B cell (primary cell): ENCODE measurements around the gene RIPK1. TPM values are rescaled to one million over a fixed set of nuclear protein-coding genes. Genes with fewer than 3 reads are reported as not detected.
A peak's percentile ranks its signal among the peaks of the same experiment; 100 is the strongest.

Experiments
- ATAC-seq: fragments of 200-7000 bp; cut with Tn5 transposase; one replicate; pipeline ENCODE4 v1.10.0; 2021; ENCODE audit warnings: low read depth, mild to moderate bottlenecking, moderate number of reproducible peaks, moderate library complexity
- CTCF ChIA-PET: fragments of 350-600 bp; sonication (Branson Sonifier 250); formaldehyde crosslinking; loops from one replicate; lab custom pipeline; 2021; ENCODE audit warnings: antibody characterized with exemption, inconsistent platforms; lab: Charles Lee
- POLR2A ChIA-PET: fragments of 350-600 bp; sonication (Branson Sonifier 250); formaldehyde crosslinking; loops from one replicate; lab custom pipeline; 2021; ENCODE audit warnings: antibody characterized with exemption; lab: Charles Lee
- DNase-seq: peaks from one replicate; pipeline ENCODE4 v3.0.0; 2013
- H2AFZ ChIP-seq: 2 replicates; pipeline ENCODE4 v1.6.1; 2012; ENCODE audit warnings: mild to moderate bottlenecking, low read depth, low read length; ENCODE audit not compliant: insufficient read depth, poor library complexity, severe bottlenecking
- H3K27ac ChIP-seq, 2 donors: 1 replicate in 1 of 2; 2 replicates in 1 of 2; pipeline ENCODE4 v1.5.1; 2012 to 2013; ENCODE audit warnings: low read length in 2 of 2, mild to moderate bottlenecking in 2 of 2, moderate library complexity in 1 of 2
- H3K27me3 ChIP-seq, 4 experiments: fragments of 200-600 bp in 1 of 4; sonication (generic) in 1 of 4; replicated peaks in 1 of 4; 1 replicate in 2 of 4; 2 replicates in 2 of 4; pipeline versions ENCODE4 v1.6.1 to v1.7.0; 2013 to 2016; ENCODE audit warnings: low read length in 3 of 4, mild to moderate bottlenecking in 2 of 4, mixed read lengths in 1 of 4, moderate library complexity in 1 of 4; ENCODE audit not compliant: insufficient read depth in 4 of 4, control insufficient read depth in 3 of 4; ENCODE audit errors: control extremely low read depth in 1 of 4
- H3K36me3 ChIP-seq, 2 experiments: replicated peaks in 1 of 2; 1 replicate in 1 of 2; 2 replicates in 1 of 2; pipeline versions ENCODE4 v1.6.1 to v1.7.1; 2013; ENCODE audit warnings: low read length in 1 of 2; ENCODE audit not compliant: insufficient read depth in 2 of 2, control insufficient read depth in 1 of 2; ENCODE audit errors: control extremely low read depth in 1 of 2, extremely low read depth in 1 of 2
- H3K4me1 ChIP-seq, 2 donors: fragments of 200-600 bp in 1 of 2; sonication (generic) in 1 of 2; 1 replicate in 1 of 2; 2 replicates in 1 of 2; pipeline versions ENCODE4 v1.5.1 to v1.6.1; 2013 to 2017; ENCODE audit warnings: low read length in 2 of 2; ENCODE audit not compliant: control insufficient read depth in 2 of 2, insufficient read depth in 2 of 2
- H3K4me2 ChIP-seq: replicated peaks from 2 replicates; pipeline ENCODE3; 2012; ENCODE audit warnings: mild to moderate bottlenecking, low read depth, low read length; ENCODE audit not compliant: poor library complexity, severe bottlenecking
- H3K4me3 ChIP-seq, 5 experiments: fragments of 200-600 bp in 1 of 5; sonication (generic) in 1 of 5; 1 replicate in 3 of 5; 2 replicates in 2 of 5; pipeline versions ENCODE4 v1.5.1 to v1.7.0; 2011 to 2016; ENCODE audit warnings: low read length in 4 of 5, mild to moderate bottlenecking in 4 of 5, low read depth in 2 of 5, control low read depth in 1 of 5, moderate library complexity in 1 of 5; ENCODE audit not compliant: insufficient read depth in 1 of 5; ENCODE audit errors: control extremely low read depth in 1 of 5, extremely low read depth in 1 of 5
- H3K79me2 ChIP-seq: fragments of 200-600 bp; sonication (generic); one replicate; pipeline ENCODE4 v1.6.0; 2016; ENCODE audit warnings: low read length; ENCODE audit not compliant: control insufficient read depth, insufficient read depth
- H3K9ac ChIP-seq: fragments of 200-600 bp; sonication (generic); 2 replicates; pipeline ENCODE4 v1.6.1; 2017; ENCODE audit warnings: mild to moderate bottlenecking, low read length, moderate library complexity
- H3K9me3 ChIP-seq, 3 donors: one replicate each; pipeline versions ENCODE4 v1.6.1 to v1.7.1; 2013; ENCODE audit warnings: low read length in 2 of 3; ENCODE audit not compliant: control insufficient read depth in 2 of 3, insufficient read depth in 1 of 3; ENCODE audit errors: control extremely low read depth in 1 of 3
- H4K20me1 ChIP-seq: 2 replicates; pipeline ENCODE4 v1.6.0; 2012; ENCODE audit warnings: mild to moderate bottlenecking, low read length; ENCODE audit not compliant: insufficient read depth, control insufficient read depth, poor library complexity, severe bottlenecking
- H3K27ac Mint-ChIP-seq: one replicate; pipeline ENCODE4 v1.8.0; 2021; ENCODE audit warnings: mixed read lengths
- H3K27me3 Mint-ChIP-seq: one replicate; pipeline ENCODE4 v1.8.0; 2021; ENCODE audit warnings: mixed read lengths
- H3K4me1 Mint-ChIP-seq: one replicate; pipeline ENCODE4 v1.8.0; 2021; ENCODE audit warnings: mixed read lengths
- H3K4me3 Mint-ChIP-seq: one replicate; pipeline ENCODE4 v1.8.0; 2021; ENCODE audit warnings: mixed read lengths
- H3K9me3 Mint-ChIP-seq: one replicate; pipeline ENCODE4 v1.8.0; 2022; ENCODE audit warnings: mixed read lengths; ENCODE audit not compliant: insufficient read depth
- CTCF ChIP-seq: fragments of 200-600 bp; IDR thresholded peaks from one replicate; pipeline ENCODE4 v1.8.0; 2022; ENCODE audit warnings: antibody characterized with exemption, mild to moderate bottlenecking
- EZH2 ChIP-seq: IDR thresholded peaks from 2 replicates; pipeline ENCODE4 v1.6.1; 2012; ENCODE audit warnings: borderline replicate concordance, low read depth, mild to moderate bottlenecking, moderate library complexity, low read length; ENCODE audit not compliant: insufficient read depth, poor library complexity, severe bottlenecking
- WGBS: methylation state at CpG from one replicate; pipeline ENCODE4 v1.1.5; 2013; ENCODE audit warnings: missing lambda C conversion rate; ENCODE audit not compliant: insufficient coverage; 5-methylcytosine and 5-hydroxymethylcytosine counted together
- intact Hi-C: fragments of 100-400 bp; cut with micrococcal nuclease; formaldehyde crosslinking; loops from one replicate; pipeline ENCODE4 v1.10.0; 2022
- polyA plus RNA-seq: library from polyadenylated mRNA; depleted of rRNA; stranded (reverse); fragments of >200 nt; gene quantifications from 2 replicates; pipeline ENCODE4 v1.2.3, GENCODE V29; 2012
- total RNA-seq, 2 donors: library from RNA; stranded (reverse); fragments of 120-200 nt in 1 of 2; gene quantifications; 1 replicate in 1 of 2; 2 replicates in 1 of 2; pipeline versions ENCODE4 v1.2.3 to v1.2.4, GENCODE V29; 2013 to 2022

RIPK1 gene
- total and polyA plus RNA-seq, 2 donors (not counting 1 experiment from before 2014, with no cell fraction given): 7.3 to 26.2 TPM

GRCh38 chr6:3037638-3038365, 30.5 kb upstream of the RIPK1 start:
- intact Hi-C loops: no loop called here
- Histone ChIP-seq H3K36me3 (no peaks in the 10 kb centered on the region), H3K27me3 (no peaks in the 10 kb centered on the region), H3K4me2 (no peak overlapping the region), H3K79me2 (no peaks in the 10 kb centered on the region), H3K4me1 (no peaks in the 10 kb centered on the region), H3K27ac (no peak overlapping the region), H3K9ac (no peak overlapping the region), H2AFZ (no peak overlapping the region), H4K20me1 (no peaks in the 10 kb centered on the region), H3K9me3 (no peaks in the 10 kb centered on the region), H3K4me3 (no peak overlapping the region)
- no peaks in the 10 kb centered on the region for H3K9me3 Mint-ChIP-seq
- H3K4me3 Mint-ChIP-seq: no peak overlapping the region
- no peak for ATAC-seq
- 75% methylated on average over 6 of the region's 7 CpGs for WGBS
- ChIA-PET POLR2A (no interaction called here), CTCF (interaction anchor here (1.0 to 1.7 kb wide), 5 partner anchors 16 to 40 kb away, joined by 3 to 6 read pairs (median 4); partner anchors contain the start of gene NQO2)
- DNase-seq: no peak
- H3K27me3 Mint-ChIP-seq: peaks cover 12% of the 10 kb centered on the region
- H3K4me1 Mint-ChIP-seq: no peaks in the 10 kb centered on the region
- H3K27ac Mint-ChIP-seq: peak overlapping the region; percentile 17
- no peak for TF ChIP-seq CTCF
- no peak for TF ChIP-seq EZH2

- Histone ChIP-seq H3K9ac (no peak overlapping the region), H3K79me2 (no peaks in the 10 kb centered on the region), H4K20me1 (no peaks in the 10 kb centered on the region), H3K4me3 (no peak overlapping the region), H3K27me3 (no peaks in the 10 kb centered on the region), H3K9me3 (no peaks in the 10 kb centered on the region), H3K4me2 (no peak overlapping the region), H2AFZ (no peak overlapping the region), H3K27ac (no peak overlapping the region), H3K36me3 (no peaks in the 10 kb centered on the region), H3K4me1 (no peaks in the 10 kb centered on the region)
- Mint-ChIP-seq H3K27me3 (peaks cover 9% of the 10 kb centered on the region), H3K4me1 (no peaks in the 10 kb centered on the region), H3K4me3 (no peak overlapping the region), H3K9me3 (no peaks in the 10 kb centered on the region), H3K27ac (no peak overlapping the region)
- WGBS: 100% methylated on average over 1 of the region's 3 CpGs
- DNase-seq: no peak
- intact Hi-C loops: no loop called here
- ChIA-PET CTCF (interaction anchor here (0.8 to 1.7 kb wide), 3 partner anchors 12 to 38 kb away, joined by 3 to 4 read pairs (median 4); no protein-coding TSS in a partner anchor), POLR2A (interaction anchor here (0.7 kb wide), 1 partner anchor 37 kb away, joined by 3 read pairs; no protein-coding TSS in a partner anchor)
- no peak for TF ChIP-seq EZH2
- TF ChIP-seq CTCF: no peak
- no peak for ATAC-seq
Observed at GRCh38 chr6:3039384-3039783, 28.9 kb upstream of the RIPK1 start.
